PC-3 (cell line): Measurements from ENCODE around the gene TNS3. TPM values are rescaled to one million over a fixed set of nuclear protein-coding genes. Genes with fewer than 3 reads are reported as not detected.

ENCODE experiments used
- ATAC-seq: fragments of 200-7000 bp; cut with Tn5 transposase; 2 replicates; pipeline ENCODE4 v1.9.1; 2020; ENCODE audit warnings: mild to moderate bottlenecking, moderate library complexity
- BruUV-seq: library from RNA; stranded (reverse); fragments of 400-500 nt; replicated peaks from 2 replicates; lab custom pipeline; 2021; lab: Mats Ljungman, UMichigan
- CTCF ChIA-PET: fragments of 300-600 bp; sonication (Branson Sonifier 250); formaldehyde crosslinking; loops from one replicate; lab custom pipeline; 2022; ENCODE audit warnings: antibody characterized with exemption; lab: Charles Lee
- POLR2A ChIA-PET: fragments of 300-600 bp; sonication (Branson Sonifier 250); formaldehyde crosslinking; loops from one replicate; lab custom pipeline; 2022; ENCODE audit warnings: antibody characterized with exemption; ENCODE audit not compliant: unreplicated experiment; lab: Charles Lee
- DNase-seq: peaks from one replicate; pipeline ENCODE4 v3.0.0-alpha.2; 2015
- H2AFZ ChIP-seq: fragments of 300-600 bp; sonication (generic); 2 replicates; pipeline ENCODE4 v1.6.0; 2016; ENCODE audit warnings: antibody characterized with exemption, low read length
- H3F3A ChIP-seq: fragments of 300-600 bp; sonication (generic); one replicate; pipeline ENCODE4 v1.6.0; 2017; ENCODE audit warnings: antibody characterized with exemption, low read length, control low read depth, mild to moderate bottlenecking; ENCODE audit not compliant: unreplicated experiment
- H3K27ac ChIP-seq: fragments of 300-600 bp; sonication (generic); 2 replicates; pipeline ENCODE4 v1.5.1; 2016; ENCODE audit warnings: mild to moderate bottlenecking, low read length
- H3K27me3 ChIP-seq: fragments of 300-600 bp; sonication (generic); 2 replicates; pipeline ENCODE4 v1.6.1; 2016; ENCODE audit warnings: low read length, mixed read lengths
- H3K36me3 ChIP-seq: fragments of 300-600 bp; sonication (generic); 2 replicates; pipeline ENCODE4 v1.6.1; 2016; ENCODE audit warnings: low read depth, mixed run types, low read length, mixed read lengths
- H3K4me1 ChIP-seq: fragments of 300-600 bp; sonication (generic); 2 replicates; pipeline ENCODE4 v1.5.1; 2016; ENCODE audit warnings: low read length; ENCODE audit not compliant: insufficient read depth
- H3K4me2 ChIP-seq: fragments of 300-600 bp; sonication (generic); 2 replicates; pipeline ENCODE4 v1.6.0; 2016; ENCODE audit warnings: low read length
- H3K4me3 ChIP-seq: fragments of 300-600 bp; sonication (generic); 2 replicates; pipeline ENCODE4 v1.5.1; 2016; ENCODE audit warnings: mild to moderate bottlenecking, low read length, mixed read lengths
- H3K79me2 ChIP-seq: fragments of 300-600 bp; sonication (generic); 2 replicates; pipeline ENCODE4 v1.6.1; 2017; ENCODE audit warnings: low read length, mixed read lengths
- H3K9ac ChIP-seq: fragments of 300-600 bp; sonication (generic); 2 replicates; pipeline ENCODE4 v1.6.0; 2016; ENCODE audit warnings: mild to moderate bottlenecking, low read length
- H3K9me2 ChIP-seq: fragments of 300-600 bp; sonication (generic); replicated peaks from 2 replicates; pipeline ENCODE4 v1.6.1; 2016; ENCODE audit warnings: mixed run types, low read length, mixed read lengths
- H3K9me3 ChIP-seq: fragments of 300-600 bp; sonication (generic); 2 replicates; pipeline ENCODE4 v1.6.1; 2016; ENCODE audit warnings: low read length, mixed read lengths
- H4K20me1 ChIP-seq: fragments of 300-600 bp; sonication (generic); 2 replicates; pipeline ENCODE4 v1.6.1; 2016; ENCODE audit warnings: low read length, mixed read lengths
- EZH2 ChIP-seq: fragments of 300-600 bp; sonication (generic); IDR thresholded peaks from one replicate; pipeline ENCODE4 v1.6.1; 2017; ENCODE audit warnings: antibody characterized with exemption, mild to moderate bottlenecking, low read length; ENCODE audit not compliant: unreplicated experiment
- EZH2phosphoT487 ChIP-seq: fragments of 300-600 bp; sonication (generic); IDR thresholded peaks from 2 replicates; pipeline ENCODE4 v1.6.1; 2018; ENCODE audit warnings: mild to moderate bottlenecking, antibody characterized with exemption, low read length, borderline replicate concordance
- intact Hi-C: fragments of 100-400 bp; cut with micrococcal nuclease; formaldehyde crosslinking; loops from 2 replicates; pipeline ENCODE4 v1.9.0; 2023
- total RNA-seq: library from RNA; depleted of rRNA; stranded (reverse); fragments of >200 nt; gene quantifications from 2 replicates; pipeline ENCODE4 v1.2.3, GENCODE V29; 2014
- TF ChIP-seq, protein P1 (sequence below): fragments of 300-600 bp; sonication (generic); conservative IDR thresholded peaks from 2 replicates; pipeline ENCODE4 v1.5.1; 2017; ENCODE audit warnings: antibody characterized with exemption, low read depth, mild to moderate bottlenecking, low read length

The TNS3 gene
- total RNA-seq, 1 experiment from 2014 or later: 72.3 TPM

DNA sequence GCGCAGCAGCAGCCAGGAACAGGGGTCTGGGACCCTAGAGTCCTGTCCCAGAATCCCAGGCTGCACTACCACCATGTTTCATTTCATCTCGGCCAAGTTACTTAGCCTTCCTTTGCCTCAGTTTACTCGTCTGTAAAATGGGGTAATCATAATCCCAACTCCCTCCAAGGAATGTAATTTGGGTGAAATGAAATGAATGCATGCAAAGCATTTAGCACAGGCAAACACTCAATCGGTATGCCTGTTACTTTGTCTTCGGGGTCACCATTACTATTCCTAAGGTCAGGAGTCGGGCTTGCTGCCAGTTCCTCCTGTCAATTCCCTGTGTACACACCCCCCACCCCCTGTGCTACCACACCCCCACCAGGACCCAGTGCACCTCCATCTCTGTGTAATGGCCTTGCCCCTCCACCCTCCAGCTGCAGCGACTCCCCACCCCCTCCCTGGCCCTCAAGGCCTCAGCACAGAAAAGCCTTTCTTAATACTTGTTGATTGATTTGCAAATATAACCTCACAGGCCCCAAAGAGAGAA lies 1.7 kb downstream of the TNS3 start:
- no TSS peak for BruUV-seq

DNA sequence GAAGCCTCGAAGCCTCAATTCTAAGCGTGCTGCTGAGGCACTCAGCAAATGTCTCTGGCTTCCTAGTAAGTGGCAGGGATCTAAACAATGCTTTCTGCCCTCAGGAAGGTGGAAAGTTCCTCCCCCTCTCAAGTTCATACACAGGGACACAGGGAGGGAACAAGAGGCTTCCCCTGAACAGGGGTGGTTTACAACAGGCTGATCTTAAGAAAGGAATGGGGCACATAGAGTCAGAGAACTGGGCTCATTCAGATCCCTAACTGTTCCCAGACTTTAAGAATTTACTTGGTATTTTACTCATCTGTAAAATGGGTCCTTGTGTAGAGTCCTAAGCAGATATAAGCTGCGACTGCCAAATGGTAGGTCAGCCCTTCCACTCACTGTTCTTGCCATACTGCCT lies 2.5 kb downstream of the TNS3 start:
- Histone ChIP-seq H3K4me2 (peak overlapping the region; percentile 94), H3K27ac (peak overlapping the region; percentile 95), H3K4me1 (peaks cover 75% of the 10 kb centered on the region), H3K9ac (peak overlapping the region; percentile 99), H2AFZ (no peak overlapping the region), H3F3A (peaks cover 8% of the 10 kb centered on the region), H4K20me1 (no peaks in the 10 kb centered on the region), H3K9me2 (no peaks in the 10 kb centered on the region), H3K36me3 (0 out of 2 replicates have a peak, but pooled peaks cover 3% of the 10 kb centered on the region), H3K9me3 (no peaks in the 10 kb centered on the region), H3K4me3 (peak overlapping the region; percentile 89), H3K27me3 (no peaks in the 10 kb centered on the region), H3K79me2 (peaks cover 81% of the 10 kb centered on the region)
- no peak for DNase-seq
- ChIA-PET CTCF (no interaction called here), POLR2A (no interaction called here)
- ATAC-seq: no peak
- no peak for TF ChIP-seq EZH2
- TF ChIP-seq, protein P1, sequence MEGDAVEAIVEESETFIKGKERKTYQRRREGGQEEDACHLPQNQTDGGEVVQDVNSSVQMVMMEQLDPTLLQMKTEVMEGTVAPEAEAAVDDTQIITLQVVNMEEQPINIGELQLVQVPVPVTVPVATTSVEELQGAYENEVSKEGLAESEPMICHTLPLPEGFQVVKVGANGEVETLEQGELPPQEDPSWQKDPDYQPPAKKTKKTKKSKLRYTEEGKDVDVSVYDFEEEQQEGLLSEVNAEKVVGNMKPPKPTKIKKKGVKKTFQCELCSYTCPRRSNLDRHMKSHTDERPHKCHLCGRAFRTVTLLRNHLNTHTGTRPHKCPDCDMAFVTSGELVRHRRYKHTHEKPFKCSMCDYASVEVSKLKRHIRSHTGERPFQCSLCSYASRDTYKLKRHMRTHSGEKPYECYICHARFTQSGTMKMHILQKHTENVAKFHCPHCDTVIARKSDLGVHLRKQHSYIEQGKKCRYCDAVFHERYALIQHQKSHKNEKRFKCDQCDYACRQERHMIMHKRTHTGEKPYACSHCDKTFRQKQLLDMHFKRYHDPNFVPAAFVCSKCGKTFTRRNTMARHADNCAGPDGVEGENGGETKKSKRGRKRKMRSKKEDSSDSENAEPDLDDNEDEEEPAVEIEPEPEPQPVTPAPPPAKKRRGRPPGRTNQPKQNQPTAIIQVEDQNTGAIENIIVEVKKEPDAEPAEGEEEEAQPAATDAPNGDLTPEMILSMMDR: no peak
- no TSS peak for BruUV-seq
- intact Hi-C loops: loop anchor here (2.0 to 10.0 kb wide), 3 partner anchors 97 to 235 kb away; no protein-coding TSS in a partner anchor

More for the DNA sequence above, 1.7 kb downstream of the TNS3 start:
- H3K9ac ChIP-seq: peak overlapping the region; percentile 99
- no peaks in the 10 kb centered on the region for H3K27me3 ChIP-seq
- POLR2A ChIA-PET: no interaction called here
- H3K27ac ChIP-seq: peak overlapping the region; percentile 95
- no peaks in the 10 kb centered on the region for H4K20me1 ChIP-seq
- no peaks in the 10 kb centered on the region for H3K9me2 ChIP-seq
- DNase-seq (peak; percentile 71), ATAC-seq (no peak; the same call in 1 of the 2 replicates)
- TF ChIP-seq EZH2phosphoT487: no peak
- TF ChIP-seq, protein P1: no peak
- no peak for TF ChIP-seq EZH2
- H3K36me3 ChIP-seq: 0 out of 2 replicates have a peak, but pooled peaks cover 3% of the 10 kb centered on the region
- no peaks in the 10 kb centered on the region for H3K9me3 ChIP-seq
- H2AFZ ChIP-seq: no peak overlapping the region
- H3K79me2 ChIP-seq: peaks cover 73% of the 10 kb centered on the region
- CTCF ChIA-PET: interaction anchor here (0.6 kb wide), 1 partner anchor 42 kb away, joined by 3 read pairs; no protein-coding TSS in a partner anchor
- H3K4me2 ChIP-seq: peak overlapping the region; percentile 94
- H3K4me3 ChIP-seq: peak overlapping the region; percentile 89
- intact Hi-C loops: loop anchor here (5.0 kb wide), 2 partner anchors 87 to 313 kb away; no protein-coding TSS in a partner anchor
- peaks cover 8% of the 10 kb centered on the region for H3F3A ChIP-seq
- H3K4me1 ChIP-seq: peaks cover 67% of the 10 kb centered on the region
